Posterior vena cava (tissue), 2 donors: Measurements from ENCODE around the gene CHD9. TPM values are rescaled to one million over a fixed set of nuclear protein-coding genes. Genes with fewer than 3 reads are reported as not detected.

Experiments
- DNase-seq: peaks from one replicate; pipeline ENCODE4 v3.0.0-alpha.2; 2020; ENCODE audit warnings: low spot score
- intact Hi-C, 2 donors: fragments of 100-400 bp; cut with DNase I; formaldehyde crosslinking; loops; one replicate each; pipeline versions ENCODE4 v1.14.1 to v1.14.2; 2022 to 2023
- total RNA-seq, 2 donors: library from RNA; stranded (reverse); fragmentation: NEBNext Ultra II Directional; extraction: Animal tissue kit (Norgen Biotek cat#: 25700); gene quantifications; one replicate each; pipeline ENCODE4 v1.2.1, GENCODE V29; 2021
- donor health status: DM: yes; HTN: yes; CAD: no.
- donor health status: DM: yes; HTN: yes; CAD: no.

The CHD9 gene
- total RNA-seq, 2 donors from 2014 or later, result 84.7 to 90.4 TPM

GRCh38 chr16:53115047-53115446, 60.3 kb downstream of the CHD9 start:
- DNase-seq, result no peak
- intact Hi-C loops, result no loop called here

GRCh38 chr16:53115773-53116172, 61.0 kb downstream of the CHD9 start:
- no peak for DNase-seq
- intact Hi-C loops, result no loop called here

GRCh38 chr16:53121043-53121620, 66.3 kb downstream of the CHD9 start:
- intact Hi-C loops, result loop anchor here in 1 of 2 donors (10.0 kb wide), 1 partner anchor 66 kb away; the partner anchor contains the start of genes CHD9 and CHD9NB
- DNase-seq, result no peak

- no peak for DNase-seq
- intact Hi-C loops, result loop anchor here in 1 of 2 donors (10.0 kb wide), 1 partner anchor 67 kb away; the partner anchor contains the start of genes CHD9 and CHD9NB
Measured at GRCh38 chr16:53121661-53122060, 66.9 kb downstream of the CHD9 start.

- intact Hi-C loops, result loop anchor here in 1 of 2 donors (10.0 kb wide), 1 partner anchor 69 kb away; the partner anchor contains the start of genes CHD9 and CHD9NB
- no peak for DNase-seq
Measured at GRCh38 chr16:53123747-53124146, 69.0 kb downstream of the CHD9 start.

- intact Hi-C loops, result loop anchor here in 1 of 2 donors (10.0 kb wide), 1 partner anchor 72 kb away; the partner anchor contains the start of genes CHD9 and CHD9NB
- no peak for DNase-seq
Measured at GRCh38 chr16:53126390-53126789, 71.6 kb downstream of the CHD9 start.

- no peak for DNase-seq
- intact Hi-C loops, result loop anchor here in 1 of 2 donors (5.0 to 10.0 kb wide), 3 partner anchors 37 to 75 kb away; partner anchors contain the start of genes CHD9 and CHD9NB
Measured at GRCh38 chr16:53129281-53130158, 74.7 kb downstream of the CHD9 start.

GRCh38 chr16:53130159-53131049, 75.6 kb downstream of the CHD9 start:
- intact Hi-C loops, result loop anchor here in 1 of 2 donors (5.0 to 10.0 kb wide), 2 partner anchors 38 to 74 kb away; no protein-coding TSS in a partner anchor
- DNase-seq, result peak; percentile 99

GRCh38 chr16:53131050-53131362, 76.2 kb downstream of the CHD9 start:
- DNase-seq, result no peak
- intact Hi-C loops, result loop anchor here in 1 of 2 donors (5.0 to 10.0 kb wide), 2 partner anchors 39 to 74 kb away; no protein-coding TSS in a partner anchor

- intact Hi-C loops, result loop anchor here in 1 of 2 donors (5.0 to 10.0 kb wide), 2 partner anchors 39 to 73 kb away; no protein-coding TSS in a partner anchor
- peak; percentile 91 for DNase-seq
Measured at GRCh38 chr16:53131363-53132071, 76.7 kb downstream of the CHD9 start.

GRCh38 chr16:53132406-53132805, 77.6 kb downstream of the CHD9 start:
- intact Hi-C loops, result loop anchor here in 1 of 2 donors (5.0 to 10.0 kb wide), 2 partner anchors 40 to 72 kb away; no protein-coding TSS in a partner anchor
- DNase-seq, result no peak

- intact Hi-C loops, result loop anchor here in 1 of 2 donors (10.0 kb wide), 1 partner anchor 69 kb away; no protein-coding TSS in a partner anchor
- DNase-seq, result no peak
Measured at GRCh38 chr16:53135329-53135728, 80.5 kb downstream of the CHD9 start.

GRCh38 chr16:53142823-53143568, 88.2 kb downstream of the CHD9 start:
- no peak for DNase-seq
- intact Hi-C loops, result no loop called here

GRCh38 chr16:53147500-53148065, 92.8 kb downstream of the CHD9 start:
- intact Hi-C loops, result no loop called here
- no peak for DNase-seq

GRCh38 chr16:53150769-53151168, 96.0 kb downstream of the CHD9 start:
- no peak for DNase-seq
- intact Hi-C loops, result no loop called here

- intact Hi-C loops, result no loop called here
- DNase-seq, result no peak
Measured at GRCh38 chr16:53152329-53152728, 97.5 kb downstream of the CHD9 start.

- DNase-seq, result no peak
- intact Hi-C loops, result no loop called here
Measured at GRCh38 chr16:53153130-53153529, 98.3 kb downstream of the CHD9 start.
